GM04503 (cell line): Measurements from ENCODE around the gene ATL2.
"Not testable (repeated sequence)": the region's sequence is repeated elsewhere in the genome, so short reads cannot be mapped to it uniquely, and the experiment has no call there.

ENCODE experiments used
- DNase-seq: peaks from one replicate; pipeline ENCODE4 v3.0.0-alpha.2; 2012; ENCODE audit warnings: low read depth

Gene ATL2

GRCh38 chr2:38274286-38275276 lies 102.5 kb downstream of the ATL2 start:
- peak; percentile 29 for DNase-seq

DNA sequence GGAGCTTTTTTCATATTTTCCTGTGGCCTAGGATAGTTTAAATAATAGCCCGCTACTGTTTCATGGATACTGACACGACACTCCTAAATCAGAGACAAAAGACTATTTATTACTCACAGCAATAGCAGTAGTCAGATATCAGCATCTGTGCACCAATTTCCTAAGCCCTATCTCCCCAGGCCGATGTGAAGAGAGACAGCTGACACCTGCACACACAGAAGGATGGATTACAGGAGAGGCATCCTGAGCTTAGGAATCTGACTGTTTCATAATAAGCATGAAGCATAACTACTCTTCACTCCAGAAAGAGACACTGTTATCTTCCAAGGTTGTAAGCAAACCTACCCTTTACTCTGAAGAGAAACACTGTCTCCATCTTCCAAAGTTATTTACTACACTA lies 105.4 kb downstream of the ATL2 start:
- no peak for DNase-seq

- DNase-seq = no peak
These were observed 107.7 kb downstream of the ATL2 start for GRCh38 chr2:38269421-38269820.

GRCh38 chr2:38268691-38269327 lies 108.3 kb downstream of the ATL2 start:
- DNase-seq = peak; percentile 31

DNA sequence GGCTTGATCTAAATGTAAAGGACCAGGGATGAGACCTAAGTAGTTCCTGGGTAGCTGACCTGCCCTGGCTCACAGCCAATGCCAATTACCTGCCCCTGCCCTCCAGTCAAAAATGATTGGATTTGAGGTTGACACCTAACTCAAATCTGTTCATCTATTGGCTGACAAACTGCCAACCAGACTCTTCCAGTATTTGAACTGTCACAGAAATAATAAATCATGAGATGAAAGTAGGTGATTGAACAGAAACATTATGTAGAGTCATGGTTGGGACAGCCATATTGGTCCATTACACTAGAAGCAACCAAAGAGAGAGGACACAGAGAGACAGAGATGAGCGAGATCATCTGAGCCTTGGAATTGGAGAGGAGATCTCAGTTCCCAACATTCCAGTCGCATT lies 109.1 kb downstream of the ATL2 start:
- DNase-seq = no peak

GRCh38 chr2:38267270-38267925 lies 109.7 kb downstream of the ATL2 start:
- DNase-seq = no peak

DNA sequence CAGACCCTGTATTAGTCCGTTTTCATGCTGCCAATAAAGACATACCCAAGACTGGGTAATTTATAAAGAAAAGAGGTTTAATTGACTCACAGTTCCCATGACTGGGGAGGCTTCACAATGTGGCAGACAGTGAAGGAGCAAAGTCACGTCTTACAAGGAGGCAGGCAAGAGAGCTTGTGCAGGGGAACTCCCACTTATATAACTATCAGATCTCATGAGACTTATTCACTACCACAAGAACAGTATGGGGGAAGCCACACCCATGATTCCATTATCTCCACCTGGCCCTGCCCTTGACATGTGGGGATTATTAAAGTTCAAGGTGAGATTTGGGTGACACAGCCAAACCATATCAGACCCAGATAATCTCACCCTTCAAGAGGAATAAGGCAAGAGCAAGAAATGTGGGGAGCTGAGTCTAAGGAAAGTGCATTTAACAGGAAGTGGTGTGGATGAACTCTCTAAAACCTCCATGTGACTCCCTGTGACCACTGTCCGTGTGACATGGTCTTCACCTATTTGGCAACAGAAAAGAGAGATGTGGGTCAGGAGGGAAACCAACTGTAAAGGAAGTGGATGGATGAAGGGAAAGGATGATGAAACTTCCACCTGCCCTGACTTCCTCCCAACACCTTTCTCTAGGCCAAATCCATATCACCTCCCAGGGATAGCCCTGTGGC lies 110.6 kb downstream of the ATL2 start:
- no peak for DNase-seq

DNA sequence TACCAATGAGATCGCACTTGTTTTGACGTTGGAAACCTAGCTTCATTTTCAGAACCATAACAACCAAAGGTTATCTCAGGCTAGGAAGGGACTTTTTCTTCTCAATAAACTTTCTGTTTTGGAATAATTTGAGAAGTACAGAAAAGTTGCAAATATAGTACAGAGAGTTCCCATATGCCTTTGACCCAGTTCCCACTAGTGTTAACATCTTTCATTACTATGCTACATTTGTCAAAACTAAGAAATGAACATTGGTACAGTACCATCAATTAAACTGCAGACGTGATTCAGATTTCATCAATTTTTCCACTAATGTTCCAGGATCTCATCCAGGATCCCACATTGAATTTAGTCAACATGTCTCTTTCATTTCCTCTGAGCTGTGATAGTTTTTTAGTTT lies 111.6 kb downstream of the ATL2 start:
- no peak for DNase-seq

DNA sequence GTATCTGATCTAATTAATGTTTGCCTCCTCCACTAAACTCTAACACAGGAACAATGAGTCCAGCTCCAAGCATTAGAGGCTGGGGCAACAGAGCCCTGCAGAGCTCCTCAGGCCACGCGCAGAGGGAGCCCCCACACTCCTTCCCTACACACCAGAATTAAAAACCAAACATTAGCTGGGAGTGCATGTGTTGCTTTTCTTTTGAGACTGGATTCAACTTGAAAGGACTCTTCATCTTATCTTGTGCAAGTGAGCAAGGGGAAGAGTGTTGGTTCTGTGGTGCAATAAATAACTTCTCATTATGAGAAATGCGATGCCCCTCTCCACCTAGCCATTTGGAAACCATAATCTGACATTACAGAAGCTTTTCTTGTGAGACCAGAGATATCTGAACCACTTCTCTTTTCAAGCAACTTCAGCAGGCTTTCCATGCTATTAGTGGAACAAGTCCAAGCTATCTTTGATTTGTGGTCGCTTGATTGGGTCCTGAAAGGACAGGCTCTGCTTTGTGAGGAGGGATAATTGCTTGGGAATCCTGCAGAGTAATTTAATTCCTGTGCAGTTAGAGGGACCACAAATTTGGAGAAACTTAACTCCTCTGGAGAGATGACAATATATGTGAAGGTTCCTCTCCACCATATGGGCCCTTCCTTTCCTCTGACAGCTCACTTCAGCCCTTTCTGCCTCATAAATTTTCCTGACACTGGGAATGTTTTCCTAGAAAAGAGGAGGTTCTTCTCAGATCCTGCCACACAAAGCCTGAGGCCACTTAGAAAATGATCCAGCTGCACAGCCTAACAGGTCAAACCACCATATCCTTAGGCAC lies 112.5 kb downstream of the ATL2 start:
- DNase-seq = no peak

DNA sequence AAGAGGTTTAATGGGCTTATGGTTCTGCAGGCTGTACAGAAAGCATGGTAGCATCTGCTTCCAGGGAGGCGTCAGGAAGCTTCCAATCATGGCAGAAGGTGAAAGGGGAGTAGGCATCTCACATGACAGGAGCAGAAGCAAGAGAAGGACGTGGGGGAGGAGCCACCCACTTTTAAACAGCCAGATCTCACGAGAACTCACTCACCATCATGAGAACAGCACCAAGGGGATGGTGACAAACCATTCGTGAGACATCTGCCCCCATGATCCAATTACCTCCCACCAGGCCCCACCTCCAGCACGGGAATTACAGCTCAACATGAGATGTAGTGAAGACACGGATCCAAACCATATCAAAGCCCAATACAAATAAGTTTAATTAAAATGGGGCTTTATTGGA lies 113.8 kb downstream of the ATL2 start:
- DNase-seq = no peak

- no peak for DNase-seq
These were observed 114.8 kb downstream of the ATL2 start for GRCh38 chr2:38262069-38262871.

DNA sequence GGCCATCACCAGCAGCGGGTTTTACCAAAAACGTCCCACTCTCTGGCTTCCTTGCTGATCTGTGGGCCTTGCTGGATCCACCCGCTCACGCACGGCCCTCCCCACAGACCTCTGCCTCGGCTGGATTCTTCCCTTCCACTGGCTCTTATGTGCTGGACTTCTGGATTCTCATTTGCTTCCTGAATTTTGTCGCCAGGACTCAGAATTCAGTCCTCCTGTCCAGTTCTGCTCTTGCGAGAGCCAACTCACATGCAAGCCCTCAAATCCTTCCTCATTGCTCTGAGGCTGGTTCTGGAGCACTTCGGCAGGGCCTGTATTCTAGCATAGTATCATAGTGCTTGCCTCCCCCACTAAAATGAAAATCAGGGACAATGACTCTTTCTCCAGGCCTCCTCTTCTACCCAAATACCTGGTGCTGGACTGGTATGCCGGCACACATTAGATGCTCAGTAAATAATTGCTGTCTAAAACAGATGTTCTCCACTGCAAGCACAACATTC lies 115.5 kb downstream of the ATL2 start:
- no peak for DNase-seq

- DNase-seq = no peak
These were observed 116.1 kb downstream of the ATL2 start for GRCh38 chr2:38260972-38261371.

- DNase-seq = no peak
These were observed 116.6 kb downstream of the ATL2 start for GRCh38 chr2:38260469-38260868.

GRCh38 chr2:38259311-38259710 lies 117.8 kb downstream of the ATL2 start:
- DNase-seq = no peak

GRCh38 chr2:38257680-38258079 lies 119.4 kb downstream of the ATL2 start:
- not testable (repeated sequence) for DNase-seq

DNA sequence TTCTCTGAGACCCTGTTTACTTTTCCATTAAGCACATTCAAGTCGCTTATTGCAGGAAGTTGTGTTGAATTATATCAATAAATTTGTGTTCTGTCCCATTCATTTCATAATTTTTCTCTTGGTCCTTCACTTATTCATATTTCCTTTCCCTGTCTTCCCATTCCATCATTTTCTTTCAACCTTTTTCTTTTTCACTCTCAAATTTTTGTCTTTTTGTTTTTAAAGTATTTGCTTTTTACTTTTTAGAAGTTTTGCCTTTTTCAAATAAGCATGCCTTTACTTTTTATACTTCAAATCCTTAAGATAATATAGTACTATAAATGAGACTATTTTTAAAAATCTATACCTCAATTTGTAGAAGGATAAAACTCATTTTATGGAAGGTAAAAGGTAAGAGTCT lies 120.5 kb downstream of the ATL2 start:
- no peak for DNase-seq

DNA sequence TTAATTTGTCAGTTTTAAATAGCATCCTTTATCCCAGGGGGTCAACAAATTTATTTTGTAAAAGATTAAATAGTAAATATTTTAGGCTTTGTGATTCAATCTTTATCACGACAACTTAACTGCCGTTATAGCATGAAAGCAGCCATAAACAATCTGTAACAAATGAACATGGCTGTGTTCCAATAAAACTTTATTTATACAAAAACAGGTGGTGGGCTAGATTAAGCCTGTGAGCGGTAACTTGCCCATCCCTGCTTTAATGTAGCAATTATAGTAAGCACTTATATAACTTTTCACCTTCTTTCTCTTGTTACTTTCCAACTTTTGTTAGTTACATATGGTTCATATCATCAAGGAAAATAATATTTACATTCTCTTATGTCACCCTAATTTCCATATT lies 121.9 kb downstream of the ATL2 start:
- DNase-seq = no peak

- DNase-seq = no peak
These were observed 122.3 kb downstream of the ATL2 start for GRCh38 chr2:38254796-38255195.

- DNase-seq = no peak
These were observed 125.1 kb downstream of the ATL2 start for GRCh38 chr2:38251940-38252339.
